PC-9 (cell line): ENCODE results near the gene INS. TPM values are rescaled to one million over a fixed set of nuclear protein-coding genes. Genes with fewer than 3 reads are reported as not detected.
"Not testable (repeated sequence)": the region's sequence is repeated elsewhere in the genome, so short reads cannot be mapped to it uniquely, and the experiment has no call there.

Source experiments
- BruUV-seq: library from RNA; stranded (reverse); fragments of 400-500 nt; replicated peaks from 2 replicates; lab custom pipeline; 2021; lab: Mats Ljungman, UMichigan
- CTCF ChIA-PET: fragments of 300-600 bp; sonication (Branson Sonifier 250); formaldehyde crosslinking; loops from one replicate; lab custom pipeline; 2022; ENCODE audit warnings: antibody characterized with exemption; lab: Charles Lee
- POLR2A ChIA-PET: fragments of 300-600 bp; sonication (Branson Sonifier 250); formaldehyde crosslinking; loops from one replicate; lab custom pipeline; 2022; ENCODE audit warnings: antibody characterized with exemption; ENCODE audit not compliant: unreplicated experiment; lab: Charles Lee
- DNase-seq, 2 experiments: peaks; one replicate each; pipeline versions ENCODE4 v3.0.0 to v3.0.0-alpha.2; 2015 to 2022; ENCODE audit warnings: mixed read lengths in 1 of 2
- H2AFZ ChIP-seq: fragments of 200-600 bp; sonication (generic); 2 replicates; pipeline ENCODE4 v1.8.1; 2017; ENCODE audit warnings: antibody characterized with exemption
- H3F3A ChIP-seq: fragments of 200-600 bp; sonication (generic); 2 replicates; pipeline ENCODE4 v1.8.1; 2017; ENCODE audit warnings: antibody characterized with exemption, mild to moderate bottlenecking, low read depth; ENCODE audit not compliant: insufficient read depth
- H3K27ac ChIP-seq: fragments of 200-600 bp; sonication (generic); 2 replicates; pipeline ENCODE4 v1.6.1; 2016; ENCODE audit warnings: mixed run types
- H3K27me3 ChIP-seq: fragments of 200-600 bp; sonication (generic); 2 replicates; pipeline ENCODE4 v1.6.1; 2016; ENCODE audit warnings: low read depth, mixed run types; ENCODE audit not compliant: insufficient read depth
- H3K36me3 ChIP-seq: fragments of 200-600 bp; sonication (generic); 2 replicates; pipeline ENCODE4 v1.6.1; 2016; ENCODE audit warnings: low read depth, mixed run types
- H3K4me1 ChIP-seq: fragments of 200-600 bp; sonication (generic); replicated peaks from 2 replicates; pipeline ENCODE4 v1.6.1; 2016; ENCODE audit warnings: mixed run types; ENCODE audit not compliant: insufficient read depth
- H3K4me2 ChIP-seq: fragments of 200-600 bp; sonication (generic); 2 replicates; pipeline ENCODE4 v1.6.1; 2017; ENCODE audit warnings: mixed run types
- H3K4me3 ChIP-seq: fragments of 200-600 bp; sonication (generic); 2 replicates; pipeline ENCODE4 v1.6.1; 2016; ENCODE audit warnings: mixed run types
- H3K79me2 ChIP-seq: fragments of 200-600 bp; sonication (generic); 2 replicates; pipeline ENCODE4 v1.6.1; 2017; ENCODE audit warnings: low read depth, mixed run types
- H3K9me2 ChIP-seq: fragments of 200-600 bp; sonication (generic); 2 replicates; pipeline ENCODE4 v1.8.1; 2017; ENCODE audit warnings: mild to moderate bottlenecking; ENCODE audit not compliant: insufficient read depth
- H3K9me3 ChIP-seq: fragments of 200-600 bp; sonication (generic); 2 replicates; pipeline ENCODE4 v1.8.1; 2016; ENCODE audit warnings: low read depth; ENCODE audit not compliant: insufficient read depth
- H4K20me1 ChIP-seq: fragments of 200-600 bp; sonication (generic); 2 replicates; pipeline ENCODE4 v1.8.1; 2017; ENCODE audit not compliant: insufficient read depth
- CTCF ChIP-seq: fragments of 200-600 bp; sonication (generic); conservative IDR thresholded peaks from 2 replicates; pipeline ENCODE4 v1.6.1; 2017; ENCODE audit warnings: mixed run types, antibody characterized with exemption, mild to moderate bottlenecking, moderate library complexity
- EZH2 ChIP-seq: fragments of 200-600 bp; sonication (generic); IDR thresholded peaks from 2 replicates; pipeline ENCODE4 v1.8.0; 2017; ENCODE audit warnings: antibody characterized with exemption, low read depth
- intact Hi-C: fragments of 100-400 bp; cut with micrococcal nuclease; formaldehyde crosslinking; loops from one replicate; pipeline ENCODE4 v1.10.0; 2022; ENCODE audit not compliant: unreplicated experiment
- total RNA-seq: library from RNA; stranded (reverse); gene quantifications from 2 replicates; pipeline ENCODE4 v1.2.3, GENCODE V29; 2021

Gene INS
- total RNA-seq, 1 experiment from 2014 or later, result not detected

GRCh38 chr11:2127482-2128129, 33.4 kb downstream of the INS start:
- Histone ChIP-seq H3F3A (no peaks in the 10 kb centered on the region), H3K9me3 (no peaks in the 10 kb centered on the region), H3K4me1 (peaks cover 2% of the 10 kb centered on the region), H4K20me1 (no peaks in the 10 kb centered on the region), H3K79me2 (no peaks in the 10 kb centered on the region), H3K27me3 (peaks cover 21% of the 10 kb centered on the region), H3K4me3 (no peak overlapping the region), H2AFZ (no peak overlapping the region), H3K27ac (no peak overlapping the region), H3K4me2 (no peak overlapping the region), H3K36me3 (no peaks in the 10 kb centered on the region), H3K9me2 (no peaks in the 10 kb centered on the region)
- CTCF ChIA-PET, result interaction anchor here (0.8 kb wide), 1 partner anchor 51 kb away, joined by 3 read pairs; no protein-coding TSS in a partner anchor
- no TSS peak for BruUV-seq
- POLR2A ChIA-PET, result no interaction called here
- no peak for TF ChIP-seq EZH2
- TF ChIP-seq CTCF, result no peak
- intact Hi-C loops, result no loop called here
- no peak for DNase-seq

GRCh38 chr11:2126520-2127085, 34.4 kb downstream of the INS start:
- ChIA-PET POLR2A (no interaction called here), CTCF (interaction anchor here (0.8 kb wide), 1 partner anchor 52 kb away, joined by 3 read pairs; no protein-coding TSS in a partner anchor)
- H2AFZ ChIP-seq, result no peak overlapping the region
- no peaks in the 10 kb centered on the region for H3K36me3 ChIP-seq
- DNase-seq, result no peak
- H3K4me2 ChIP-seq, result no peak overlapping the region
- H3K27ac ChIP-seq, result no peak overlapping the region
- no peaks in the 10 kb centered on the region for H4K20me1 ChIP-seq
- no peak overlapping the region for H3K4me3 ChIP-seq
- H3K9me2 ChIP-seq, result no peaks in the 10 kb centered on the region
- H3K79me2 ChIP-seq, result no peaks in the 10 kb centered on the region
- H3K27me3 ChIP-seq, result peaks cover 21% of the 10 kb centered on the region; the same call in 1 of the 2 replicates
- peaks cover 6% of the 10 kb centered on the region for H3K4me1 ChIP-seq
- no peaks in the 10 kb centered on the region for H3K9me3 ChIP-seq
- no TSS peak for BruUV-seq
- H3F3A ChIP-seq, result no peaks in the 10 kb centered on the region
- TF ChIP-seq CTCF, result no peak
- no peak for TF ChIP-seq EZH2
- intact Hi-C loops, result no loop called here

GRCh38 chr11:2124736-2125484, 36.1 kb downstream of the INS start:
- peaks cover 22% of the 10 kb centered on the region; the same call in 1 of the 2 replicates for H3K27me3 ChIP-seq
- intact Hi-C loops, POLR2A ChIA-PET, H3F3A ChIP-seq, H2AFZ ChIP-seq, H3K27ac ChIP-seq, BruUV-seq, H3K4me1 ChIP-seq, H3K9me3 ChIP-seq, DNase-seq, H3K79me2 ChIP-seq, H4K20me1 ChIP-seq, H3K9me2 ChIP-seq, H3K4me3 ChIP-seq, H3K4me2 ChIP-seq, CTCF ChIA-PET, H3K36me3 ChIP-seq: not testable (repeated sequence)
